Stimulated activated CD8-positive, alpha-beta memory T cell treated with anti-CD3 and anti-CD28 coated beads, Interleukin-12 subunit alpha, Interleukin-12 subunit beta, amount 100 ng/mL, for 4 hours (primary cell): ENCODE results near the gene KCNC1.

ENCODE experiments used
- DNase-seq: peaks from one replicate; pipeline ENCODE4 v3.0.0-alpha.2; 2020; ENCODE audit warnings: low read depth

KCNC1 gene

GRCh38 chr11:17793642-17794170 is 59.1 kb downstream of the KCNC1 start:
- no peak for DNase-seq

GRCh38 chr11:17794981-17795380 is 60.4 kb downstream of the KCNC1 start:
- no peak for DNase-seq

DNA sequence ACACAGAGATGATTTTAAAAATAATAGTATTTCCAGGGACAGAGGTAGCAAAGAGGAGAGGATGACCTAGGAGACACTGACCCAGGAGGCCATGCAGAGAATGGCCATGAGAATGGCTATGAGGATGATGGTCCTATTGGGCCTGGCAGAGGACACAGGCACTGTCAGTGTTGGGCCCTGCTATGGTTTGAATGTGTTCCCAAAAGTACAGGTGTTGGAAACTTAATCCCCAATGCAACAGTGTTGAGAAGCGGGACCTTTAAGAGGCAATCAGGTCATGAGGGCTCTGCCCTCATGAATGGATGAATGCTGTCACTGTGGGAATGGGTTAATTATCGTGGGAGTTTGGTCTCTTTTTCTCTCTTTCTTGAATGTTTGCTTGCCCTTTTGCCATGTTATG is 61.6 kb downstream of the KCNC1 start:
- DNase-seq = no peak

GRCh38 chr11:17798253-17798652 is 63.7 kb downstream of the KCNC1 start:
- no peak for DNase-seq

DNA sequence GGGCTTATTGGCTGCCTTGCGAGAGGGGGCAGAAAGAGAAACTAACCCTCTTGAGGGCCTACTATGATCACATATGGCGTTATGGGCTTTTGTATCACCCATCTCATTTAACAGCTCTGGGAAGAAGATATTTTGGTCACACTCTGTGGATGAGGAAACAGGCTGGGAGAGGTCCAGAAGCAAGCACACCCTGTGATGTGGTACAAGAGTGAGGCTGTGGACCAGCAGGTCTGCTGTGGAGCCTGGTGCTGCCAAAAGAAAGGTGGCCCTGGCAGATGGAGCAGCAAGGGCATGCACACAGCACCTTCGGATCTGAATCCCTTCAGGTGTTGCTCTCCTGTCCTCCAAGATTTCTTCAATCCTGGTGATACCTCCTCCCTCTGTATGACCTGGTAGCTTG is 64.1 kb downstream of the KCNC1 start:
- no peak for DNase-seq

DNA sequence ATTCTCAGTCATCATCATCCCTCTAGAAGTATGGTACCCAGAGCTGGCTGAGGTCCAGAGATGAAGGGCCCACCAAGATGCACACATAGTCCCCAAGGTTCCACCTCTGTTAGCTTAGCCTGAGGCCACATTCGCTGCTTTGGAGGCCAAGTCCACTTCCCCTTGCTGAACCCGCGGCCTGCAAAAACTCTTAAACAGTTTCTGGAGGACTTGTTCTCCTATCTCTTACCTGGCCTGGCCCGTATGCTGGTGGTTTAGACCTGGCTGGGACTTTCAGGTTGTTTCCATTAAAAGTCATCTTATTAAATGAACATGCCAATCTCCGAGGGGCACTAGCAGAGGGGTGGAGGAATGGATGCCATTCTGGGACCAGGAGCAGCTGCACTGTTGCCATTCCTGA is 64.6 kb downstream of the KCNC1 start:
- no peak for DNase-seq

DNA sequence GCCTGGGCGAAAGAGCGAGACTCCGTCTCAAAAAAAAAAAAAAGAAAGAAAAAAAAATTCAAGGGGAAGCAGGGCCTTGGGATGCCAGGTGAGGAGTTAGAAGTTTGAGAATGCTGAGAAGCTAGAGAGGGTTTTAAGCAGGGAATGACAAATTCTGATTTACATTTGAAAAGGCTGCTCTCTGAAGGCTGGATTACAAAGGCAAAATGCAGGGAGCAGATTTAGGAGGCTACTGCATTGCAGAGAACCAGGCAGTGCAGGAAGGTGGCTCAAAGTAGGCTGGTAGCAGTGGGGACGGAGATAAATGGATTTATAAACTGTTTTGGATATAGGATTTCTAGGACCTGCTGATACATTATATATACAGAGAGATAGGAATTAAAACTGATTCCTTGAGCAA is 66.6 kb downstream of the KCNC1 start:
- no peak for DNase-seq

DNA sequence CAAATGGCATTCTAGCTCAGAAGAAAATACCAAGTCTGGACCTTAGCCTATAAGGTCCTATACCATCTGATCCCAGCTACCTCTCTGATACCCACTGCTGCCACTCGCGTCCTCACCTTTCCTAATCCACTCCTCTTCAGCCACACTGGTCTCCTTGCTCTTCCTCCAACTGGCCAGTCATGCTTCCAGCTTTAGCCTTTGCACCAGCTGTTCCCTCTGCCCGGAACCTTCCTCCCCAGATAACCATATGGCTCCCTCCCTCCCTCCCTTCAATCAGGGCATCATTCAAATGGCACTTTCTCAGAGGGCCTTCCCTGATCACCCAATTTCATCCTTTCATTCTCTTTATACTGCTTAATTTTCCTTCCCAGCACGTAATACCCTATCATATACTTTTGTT is 67.9 kb downstream of the KCNC1 start:
- DNase-seq = no peak

- DNase-seq = no peak
Observed at GRCh38 chr11:17803754-17804334, 69.3 kb downstream of the KCNC1 start.

GRCh38 chr11:17805043-17805442 is 70.5 kb downstream of the KCNC1 start:
- DNase-seq = no peak

- DNase-seq = no peak
Observed at GRCh38 chr11:17805873-17806272, 71.3 kb downstream of the KCNC1 start.

GRCh38 chr11:17807034-17807433 is 72.5 kb downstream of the KCNC1 start:
- no peak for DNase-seq

- DNase-seq = no peak
Observed at GRCh38 chr11:17810041-17810440, 75.5 kb downstream of the KCNC1 start.

DNA sequence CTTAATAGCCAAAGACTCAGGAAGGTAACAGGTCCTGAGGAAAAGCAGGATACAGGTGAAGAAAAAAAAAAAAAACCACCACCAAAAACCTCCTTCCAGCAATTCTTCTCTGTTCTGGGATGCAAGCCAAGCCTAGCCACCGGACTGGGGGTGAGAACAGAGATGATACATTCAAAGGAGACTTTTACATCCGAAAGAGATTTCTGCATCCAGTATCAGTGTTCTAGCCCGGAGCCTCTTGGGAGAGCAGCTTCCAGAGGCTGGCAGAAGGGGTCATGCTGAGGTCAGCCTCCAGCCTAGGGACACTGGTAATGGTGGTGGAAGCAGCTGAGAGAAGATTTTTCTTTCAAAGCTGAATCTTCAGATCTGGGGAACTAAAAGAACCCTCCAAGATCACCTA is 76.2 kb downstream of the KCNC1 start:
- no peak for DNase-seq

- no peak for DNase-seq
Observed at GRCh38 chr11:17811352-17811751, 76.8 kb downstream of the KCNC1 start.

DNA sequence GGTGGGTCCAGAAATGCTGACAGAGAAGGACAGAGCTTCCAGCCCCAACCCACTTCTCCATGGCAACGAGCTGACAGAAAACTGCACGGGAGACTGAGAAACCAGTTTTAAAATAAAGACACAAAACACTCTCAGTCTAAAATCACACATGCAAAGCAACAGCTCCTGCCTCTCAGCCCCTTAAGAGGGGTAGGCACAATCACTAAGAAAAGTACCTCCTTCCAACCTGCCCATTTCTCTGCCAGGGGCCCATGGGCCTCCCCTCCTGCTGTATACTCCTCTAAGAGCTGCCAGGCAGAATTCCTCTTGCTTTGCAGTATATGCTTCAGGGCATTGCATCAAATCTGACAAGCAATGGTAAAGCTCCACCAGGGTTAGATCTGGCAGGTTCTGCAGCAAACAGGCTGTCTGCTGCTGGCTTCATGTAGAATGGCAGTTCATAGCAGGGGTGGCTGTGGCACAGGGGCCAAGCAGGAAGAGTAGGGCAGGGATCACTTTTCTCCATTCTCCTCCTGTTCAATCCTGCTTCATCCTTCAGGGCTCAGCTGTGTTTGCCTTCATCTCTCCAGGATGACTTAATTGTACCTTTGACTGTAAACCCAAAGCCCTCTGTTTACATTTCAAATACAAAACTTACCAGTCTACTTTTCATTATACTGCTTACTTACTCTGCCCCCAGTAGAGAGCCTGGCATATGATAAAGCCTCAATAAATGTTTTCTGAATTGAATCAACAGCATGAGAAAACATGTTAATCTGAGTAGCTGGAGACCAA is 77.7 kb downstream of the KCNC1 start:
- DNase-seq = no peak

DNA sequence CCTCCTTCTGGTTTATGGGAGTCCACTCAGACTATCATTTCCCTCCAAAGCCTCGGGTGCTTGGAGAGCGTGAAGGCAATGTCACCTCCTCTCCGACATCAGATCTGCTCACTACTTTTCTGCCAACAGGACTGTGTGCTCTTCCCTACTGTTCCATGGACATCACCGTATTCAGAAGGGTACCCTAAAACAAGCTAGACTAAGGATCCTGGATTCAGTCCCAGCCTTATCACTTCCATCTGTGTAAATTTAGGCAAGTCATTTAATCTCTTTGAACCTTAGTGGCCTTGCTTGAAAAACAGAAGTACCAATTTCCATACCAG is 78.2 kb downstream of the KCNC1 start:
- no peak for DNase-seq

GRCh38 chr11:17813391-17814059 is 78.9 kb downstream of the KCNC1 start:
- no peak for DNase-seq

GRCh38 chr11:17814546-17814945 is 80.0 kb downstream of the KCNC1 start:
- DNase-seq = no peak

DNA sequence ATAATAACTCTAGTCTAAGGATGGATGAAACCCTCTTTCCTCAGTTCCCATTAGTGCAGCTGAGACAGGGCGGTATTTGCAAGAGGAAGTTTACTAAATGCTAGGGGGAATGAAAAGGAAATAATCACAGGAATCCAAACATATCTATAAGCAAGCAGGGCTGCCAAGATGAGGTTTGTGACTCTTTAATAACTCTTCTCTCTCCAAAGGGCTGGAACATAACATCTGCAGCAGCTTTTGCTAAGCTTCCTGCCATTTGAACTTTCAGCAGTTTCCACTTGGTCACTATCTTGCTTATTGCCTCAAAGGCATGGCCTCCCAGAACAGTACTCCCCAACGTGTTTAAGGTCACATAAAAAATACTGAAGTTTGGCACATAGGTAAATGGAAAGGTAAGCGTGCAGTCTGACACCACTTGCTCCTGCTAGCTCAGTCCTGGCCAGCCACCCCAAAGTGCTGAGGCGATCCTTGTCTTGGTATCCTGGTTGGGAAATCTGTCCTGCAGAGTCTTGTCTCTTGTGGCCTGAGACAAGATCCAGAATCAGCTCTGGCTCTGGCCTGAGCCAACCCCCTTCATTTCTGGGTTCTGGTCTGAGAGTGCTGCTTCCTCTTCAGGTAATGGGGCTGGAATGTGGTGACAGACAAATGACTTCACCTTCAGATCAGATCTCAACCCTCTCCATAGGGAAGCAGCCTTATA is 81.8 kb downstream of the KCNC1 start:
- no peak for DNase-seq

GRCh38 chr11:17821648-17822400 is 87.2 kb downstream of the KCNC1 start:
- DNase-seq = no peak

DNA sequence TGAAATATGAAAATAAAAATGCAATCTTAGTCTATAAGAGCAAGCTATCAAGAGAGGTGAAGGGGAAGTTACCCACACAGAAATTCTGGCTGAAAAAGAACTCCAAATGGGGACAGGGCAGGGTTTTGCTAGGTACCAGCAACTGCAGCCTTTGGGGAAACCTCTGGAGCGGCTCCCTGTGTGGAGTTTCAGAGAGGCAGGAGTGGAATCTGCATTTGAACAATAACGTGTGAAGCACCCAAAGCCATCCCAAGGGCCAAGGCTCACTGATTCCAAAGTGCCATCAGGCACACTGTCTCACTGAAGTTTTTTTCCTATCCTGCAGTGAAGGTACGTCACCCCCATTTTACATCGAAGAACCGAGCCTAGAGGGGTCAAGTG is 87.8 kb downstream of the KCNC1 start:
- no peak for DNase-seq
